SJCRH30 (cell line): ENCODE data around the gene FHL1. TPM values are rescaled to one million over a fixed set of nuclear protein-coding genes. Genes with fewer than 3 reads are reported as not detected.
"Not testable (repeated sequence)": the region's sequence is repeated elsewhere in the genome, so short reads cannot be mapped to it uniquely, and the experiment has no call there.

Source experiments
- DNase-seq, 2 experiments: peaks; one replicate each; pipeline ENCODE4 v3.0.0-alpha.2; 2015 to 2020
- H3K27ac ChIP-seq: fragments of 250-450 bp; sonication (Bioruptor Pico); 2 replicates; pipeline ENCODE4 v1.5.1; 2020; ENCODE audit warnings: mild to moderate bottlenecking, moderate library complexity
- H3K27me3 ChIP-seq: fragments of 250-450 bp; sonication (Bioruptor Pico); 2 replicates; pipeline ENCODE4 v1.5.1; 2020; ENCODE audit warnings: mild to moderate bottlenecking, moderate library complexity
- H3K36me3 ChIP-seq: fragments of 250-450 bp; sonication (Bioruptor Pico); 2 replicates; pipeline ENCODE4 v1.5.1; 2020; ENCODE audit warnings: mild to moderate bottlenecking, moderate library complexity
- H3K4me1 ChIP-seq: fragments of 250-450 bp; sonication (Bioruptor Pico); 2 replicates; pipeline ENCODE4 v1.5.1; 2020; ENCODE audit warnings: mild to moderate bottlenecking, moderate library complexity
- H3K4me3 ChIP-seq: fragments of 250-450 bp; sonication (Bioruptor Pico); 2 replicates; pipeline ENCODE4 v1.5.1; 2020; ENCODE audit warnings: mild to moderate bottlenecking, moderate library complexity
- H3K9me3 ChIP-seq: fragments of 250-450 bp; sonication (Bioruptor Pico); replicated peaks from 2 replicates; pipeline ENCODE4 v1.5.1; 2020; ENCODE audit warnings: mild to moderate bottlenecking, moderate library complexity
- total RNA-seq: library from RNA; depleted of rRNA; stranded (reverse); fragments of >200 nt; shearing (Covaris generic); gene quantifications from 2 replicates; pipeline ENCODE4 v1.2.3, GENCODE V29; 2014

FHL1 gene
- total RNA-seq, 1 experiment from 2014 or later = 55.7 TPM

DNA sequence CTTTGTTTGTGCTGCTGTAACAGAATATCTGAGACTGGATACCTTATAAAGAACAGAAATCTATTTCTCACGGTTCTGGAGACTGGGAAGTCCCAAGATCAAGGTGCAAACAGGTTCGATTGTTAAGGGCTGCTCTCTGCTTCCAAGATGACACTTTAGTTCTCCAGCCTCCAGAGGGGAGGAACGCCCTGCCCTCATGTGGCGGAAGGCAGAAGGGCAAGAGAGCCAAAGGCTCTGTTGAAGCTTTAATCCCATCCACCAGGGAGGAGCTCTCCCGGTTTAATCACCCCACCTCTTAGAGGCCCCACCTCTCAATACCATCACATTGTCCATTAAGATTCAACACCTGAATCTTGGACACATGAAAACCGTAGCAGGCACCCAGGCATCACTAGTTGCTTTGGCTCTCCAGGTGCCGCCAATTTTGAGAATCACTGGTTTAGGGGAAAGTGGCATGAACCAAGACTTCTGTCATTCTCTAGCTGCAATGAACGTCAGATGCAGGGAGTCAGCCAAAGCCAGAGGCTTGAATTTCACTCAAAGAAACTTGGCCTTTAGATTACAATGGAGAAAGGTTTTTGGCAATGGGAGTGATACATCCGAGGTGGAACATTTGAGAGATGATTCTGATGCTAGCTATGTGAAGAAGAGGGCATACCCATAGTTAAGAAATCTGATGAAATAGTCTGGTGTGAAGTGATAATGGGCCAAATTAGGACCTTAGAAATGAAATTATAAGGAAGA is 15.7 kb downstream of the FHL1 start:
- Histone ChIP-seq H3K4me3 (no peak overlapping the region), H3K27me3 (no peaks in the 10 kb centered on the region), H3K36me3 (no peaks in the 10 kb centered on the region), H3K27ac (no peak overlapping the region), H3K9me3 (no peaks in the 10 kb centered on the region), H3K4me1 (no peaks in the 10 kb centered on the region)
- DNase-seq = peak; percentile 32 to 54

GRCh38 chrX:136163689-136164088 is 16.4 kb downstream of the FHL1 start:
- no peaks in the 10 kb centered on the region for H3K27me3 ChIP-seq
- peaks cover under 1% of the 10 kb centered on the region; the same call in 1 of the 2 replicates for H3K4me1 ChIP-seq
- H3K27ac ChIP-seq = no peak overlapping the region
- no peak overlapping the region for H3K4me3 ChIP-seq
- no peaks in the 10 kb centered on the region for H3K9me3 ChIP-seq
- no peak for DNase-seq
- H3K36me3 ChIP-seq = no peaks in the 10 kb centered on the region

GRCh38 chrX:136165406-136165805 is 18.1 kb downstream of the FHL1 start:
- no peaks in the 10 kb centered on the region for H3K9me3 ChIP-seq
- H3K27me3 ChIP-seq = no peaks in the 10 kb centered on the region
- H3K4me1 ChIP-seq = peaks cover 8% of the 10 kb centered on the region; the same call in 1 of the 2 replicates
- no peak overlapping the region for H3K27ac ChIP-seq
- DNase-seq = no peak
- H3K4me3 ChIP-seq = no peak overlapping the region
- H3K36me3 ChIP-seq = no peaks in the 10 kb centered on the region

DNA sequence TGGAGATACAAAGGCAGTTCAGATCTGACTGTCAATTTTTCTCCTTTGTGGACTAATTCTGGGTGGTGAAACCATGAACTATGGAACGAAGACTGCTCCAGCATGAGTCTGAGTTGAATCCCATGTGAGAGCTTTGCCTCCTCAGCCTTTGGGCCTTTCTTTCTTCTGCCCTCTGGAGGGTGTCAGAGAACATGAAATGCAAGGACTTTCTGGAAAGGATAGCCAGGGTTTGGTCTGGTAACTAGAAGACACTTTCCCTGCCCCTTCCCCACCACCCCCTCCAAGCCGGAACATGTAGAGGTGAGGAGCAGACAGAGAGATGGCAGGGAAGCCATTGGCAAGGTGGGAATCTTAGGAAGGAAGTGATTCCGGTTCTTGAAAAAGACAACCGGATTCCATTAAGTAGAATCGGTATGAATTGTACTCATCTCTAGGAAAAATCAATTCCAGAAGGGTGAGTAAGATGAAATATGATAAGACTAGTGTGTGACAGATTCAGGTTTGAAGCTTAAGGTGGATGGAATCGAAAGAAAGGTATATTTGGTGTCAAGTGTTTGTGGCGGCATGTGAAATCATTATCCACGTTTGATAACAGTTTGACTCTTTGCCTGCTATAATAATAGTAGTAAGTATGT is 19.0 kb downstream of the FHL1 start:
- DNase-seq = no peak
- H3K27ac ChIP-seq = no peak overlapping the region

DNA sequence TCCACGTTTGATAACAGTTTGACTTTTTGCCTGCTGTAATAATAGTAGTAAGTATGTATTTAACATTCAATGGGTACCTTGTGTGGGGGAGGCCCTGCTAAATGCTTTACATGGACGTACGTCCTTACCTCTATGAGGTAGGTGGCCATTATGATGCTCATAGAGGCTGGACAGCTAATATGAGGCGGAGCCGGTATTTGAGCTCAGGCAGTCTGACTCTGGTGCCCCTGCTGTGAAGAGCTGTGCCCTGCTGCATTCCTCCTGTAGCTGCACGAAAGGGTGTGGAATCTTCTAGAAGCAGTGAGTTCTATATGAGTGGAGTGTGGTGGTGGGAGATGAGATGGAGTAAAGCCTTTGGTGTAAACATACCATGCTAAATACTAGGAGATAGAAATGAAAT is 20.7 kb downstream of the FHL1 start:
- H3K4me3 ChIP-seq = not testable (repeated sequence)

More for the DNA sequence above, 19.0 kb downstream of the FHL1 start:
- H3K9me3 ChIP-seq = no peaks in the 10 kb centered on the region
- peaks cover 8% of the 10 kb centered on the region; the same call in 1 of the 2 replicates for H3K4me1 ChIP-seq
- H3K4me3 ChIP-seq = no peak overlapping the region
- no peaks in the 10 kb centered on the region for H3K36me3 ChIP-seq
- H3K27me3 ChIP-seq = no peaks in the 10 kb centered on the region

GRCh38 chrX:136168929-136169735 is 21.8 kb downstream of the FHL1 start:
- Histone ChIP-seq H3K36me3 (no peaks in the 10 kb centered on the region), H3K27ac (peak overlapping the region; percentile 18; the same call in 1 of the 2 replicates), H3K9me3 (no peaks in the 10 kb centered on the region), H3K4me3 (no peak overlapping the region), H3K27me3 (no peaks in the 10 kb centered on the region), H3K4me1 (peaks cover 8% of the 10 kb centered on the region; the same call in 1 of the 2 replicates)
- peak; percentile 70 to 71 for DNase-seq

More for the DNA sequence above, 20.7 kb downstream of the FHL1 start:
- not testable (repeated sequence) for H3K36me3 ChIP-seq, H3K9me3 ChIP-seq, H3K27ac ChIP-seq, DNase-seq, H3K27me3 ChIP-seq, H3K4me1 ChIP-seq

DNA sequence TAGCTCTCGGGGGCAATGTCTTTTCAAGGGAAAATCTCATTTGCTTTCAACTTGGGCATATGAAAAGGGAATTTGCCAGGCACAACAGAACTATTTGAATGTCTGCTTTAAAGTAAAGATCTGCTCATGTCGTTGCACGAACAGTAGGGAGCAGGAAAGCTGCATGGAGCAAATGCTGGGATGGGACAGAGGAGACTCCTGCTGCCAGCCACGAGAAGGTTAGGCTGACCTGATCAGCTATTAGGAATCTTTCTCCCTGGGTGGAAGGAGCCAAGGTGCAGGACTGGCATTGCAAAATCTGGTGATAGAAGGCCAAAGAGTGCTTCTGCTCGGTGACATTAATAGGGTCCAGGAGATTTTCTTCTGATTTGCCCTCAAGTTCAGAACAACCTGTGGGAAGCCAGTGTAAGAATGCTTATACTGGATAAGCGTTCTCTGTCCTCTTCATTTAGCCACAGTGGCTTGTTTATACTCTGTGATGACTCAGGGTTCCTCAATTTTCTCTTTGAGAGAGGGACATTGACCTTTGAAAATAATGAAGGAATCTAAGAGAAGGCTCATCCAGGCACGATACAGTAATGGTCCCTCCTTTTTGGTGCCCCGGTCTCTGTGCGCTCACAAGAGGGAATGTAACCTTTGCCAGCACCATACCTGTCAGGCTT is 22.9 kb downstream of the FHL1 start:
- Histone ChIP-seq H3K4me1 (peaks cover 8% of the 10 kb centered on the region; the same call in 1 of the 2 replicates), H3K36me3 (no peaks in the 10 kb centered on the region), H3K9me3 (no peaks in the 10 kb centered on the region), H3K4me3 (no peak overlapping the region), H3K27me3 (no peaks in the 10 kb centered on the region), H3K27ac (no peak overlapping the region)
- DNase-seq = no peak

DNA sequence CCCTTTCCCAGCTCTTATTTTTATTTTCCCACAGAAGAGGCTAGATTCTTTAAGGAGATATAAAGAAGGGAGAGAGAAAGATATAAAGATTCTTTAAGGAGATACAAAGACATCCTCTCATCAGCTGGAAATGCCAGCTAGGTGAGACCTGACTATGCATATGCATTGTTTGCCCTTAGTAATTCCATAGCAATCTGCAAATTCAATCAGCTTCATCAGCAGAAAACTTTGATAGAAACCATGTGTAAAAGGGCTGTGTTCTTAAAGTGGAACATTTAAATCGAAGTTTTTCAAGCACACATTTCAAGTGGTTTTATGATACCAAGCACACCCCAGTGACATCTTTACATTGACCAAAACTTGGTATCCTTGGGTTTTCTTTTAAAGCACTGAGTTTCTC is 24.1 kb downstream of the FHL1 start:
- DNase-seq = no peak
- H3K36me3 ChIP-seq = no peaks in the 10 kb centered on the region
- H3K27me3 ChIP-seq = no peaks in the 10 kb centered on the region
- H3K4me1 ChIP-seq = peaks cover 8% of the 10 kb centered on the region; the same call in 1 of the 2 replicates
- no peak overlapping the region for H3K4me3 ChIP-seq
- no peaks in the 10 kb centered on the region for H3K9me3 ChIP-seq
- no peak overlapping the region for H3K27ac ChIP-seq

GRCh38 chrX:136176399-136176825 is 29.1 kb downstream of the FHL1 start:
- Histone ChIP-seq H3K4me1 (no peaks in the 10 kb centered on the region), H3K27me3 (no peaks in the 10 kb centered on the region), H3K36me3 (no peaks in the 10 kb centered on the region), H3K9me3 (no peaks in the 10 kb centered on the region), H3K4me3 (no peak overlapping the region), H3K27ac (no peak overlapping the region)
- DNase-seq = no peak

DNA sequence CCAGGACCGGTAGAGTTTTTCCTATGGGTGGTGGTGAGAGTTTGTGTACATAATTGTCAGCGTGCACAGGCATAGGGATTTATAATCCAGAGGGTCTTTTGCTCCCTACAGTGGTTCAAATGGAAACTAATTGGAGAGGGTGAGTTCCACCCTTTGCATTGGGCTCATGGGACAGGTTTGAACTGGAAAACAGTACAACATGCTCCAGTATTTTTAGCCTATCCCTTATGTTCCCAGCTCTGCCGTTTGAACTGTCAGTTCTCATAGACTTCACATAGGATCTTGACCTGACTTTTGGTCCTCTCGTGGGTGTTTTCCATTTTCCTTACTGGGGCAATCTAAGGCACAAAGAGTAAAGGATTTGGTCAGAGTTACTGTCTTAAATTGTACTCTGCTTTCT is 31.8 kb downstream of the FHL1 start:
- Histone ChIP-seq H3K36me3 (no peaks in the 10 kb centered on the region), H3K9me3 (no peaks in the 10 kb centered on the region), H3K4me1 (peaks cover 3% of the 10 kb centered on the region; the same call in 1 of the 2 replicates), H3K27me3 (no peaks in the 10 kb centered on the region), H3K27ac (no peak overlapping the region), H3K4me3 (no peak overlapping the region)
- DNase-seq = no peak

DNA sequence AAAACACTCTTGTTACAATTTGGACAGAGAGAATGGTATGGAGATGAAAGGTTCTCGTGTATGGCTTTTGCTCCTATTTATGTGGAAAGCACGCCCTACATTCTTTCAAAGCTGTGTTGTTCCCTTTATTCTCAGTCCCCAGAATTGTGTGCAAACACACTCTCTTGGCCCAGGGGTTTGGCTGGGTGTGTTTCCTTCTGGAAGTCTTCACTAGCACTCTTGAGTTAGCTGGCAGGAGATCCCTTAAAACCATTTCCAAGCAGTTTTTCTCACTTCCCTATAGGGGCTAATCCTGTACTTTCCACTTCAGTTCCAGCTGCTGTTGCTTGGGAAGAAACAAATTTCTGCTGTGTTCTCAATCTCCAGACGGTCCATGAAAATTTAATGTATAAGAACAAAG is 35.1 kb downstream of the FHL1 start:
- H3K4me3 ChIP-seq = no peak overlapping the region
- no peak overlapping the region for H3K27ac ChIP-seq
- H3K4me1 ChIP-seq = peaks cover 3% of the 10 kb centered on the region; the same call in 1 of the 2 replicates
- no peak for DNase-seq
- no peaks in the 10 kb centered on the region for H3K27me3 ChIP-seq
- no peaks in the 10 kb centered on the region for H3K9me3 ChIP-seq
- no peaks in the 10 kb centered on the region for H3K36me3 ChIP-seq

DNA sequence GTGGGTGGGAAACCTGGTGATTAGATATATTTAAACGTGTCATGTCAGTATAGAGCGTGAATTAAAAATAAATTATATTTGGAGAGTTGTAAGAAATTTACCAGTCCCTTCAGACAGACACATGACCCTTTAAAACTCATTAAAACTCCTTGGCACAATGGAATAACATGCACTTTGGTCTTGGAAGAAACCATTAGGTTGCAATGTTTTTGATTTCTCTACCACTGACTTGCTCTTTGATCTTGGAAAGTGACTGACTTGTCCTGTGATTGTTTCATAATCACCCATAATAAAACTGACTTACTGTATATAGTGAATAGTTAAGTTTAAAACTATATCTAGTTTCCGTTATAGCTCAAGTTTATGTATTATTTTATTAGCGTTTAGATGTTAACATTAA is 35.8 kb downstream of the FHL1 start:
- no peaks in the 10 kb centered on the region for H3K27me3 ChIP-seq
- H3K4me3 ChIP-seq = no peak overlapping the region
- peaks cover 3% of the 10 kb centered on the region; the same call in 1 of the 2 replicates for H3K4me1 ChIP-seq
- H3K27ac ChIP-seq = no peak overlapping the region
- no peaks in the 10 kb centered on the region for H3K9me3 ChIP-seq
- H3K36me3 ChIP-seq = no peaks in the 10 kb centered on the region
- no peak for DNase-seq

- no peaks in the 10 kb centered on the region for H3K36me3 ChIP-seq
- peaks cover 3% of the 10 kb centered on the region; the same call in 1 of the 2 replicates for H3K4me1 ChIP-seq
- no peak for DNase-seq
- H3K4me3 ChIP-seq = no peak overlapping the region
- H3K9me3 ChIP-seq = no peaks in the 10 kb centered on the region
- no peaks in the 10 kb centered on the region for H3K27me3 ChIP-seq
- no peak overlapping the region for H3K27ac ChIP-seq
Measured at GRCh38 chrX:136183917-136184316, 36.6 kb downstream of the FHL1 start.

GRCh38 chrX:136185401-136186022 is 38.2 kb downstream of the FHL1 start:
- Histone ChIP-seq H3K4me1 (peaks cover 3% of the 10 kb centered on the region; the same call in 1 of the 2 replicates), H3K9me3 (no peaks in the 10 kb centered on the region), H3K27ac (no peak overlapping the region), H3K36me3 (no peaks in the 10 kb centered on the region), H3K27me3 (no peaks in the 10 kb centered on the region), H3K4me3 (no peak overlapping the region)
- DNase-seq = no peak
